Fibroblast of skin of left quadriceps (primary cell): ENCODE data around the gene PPP4R3A.
"Not testable (repeated sequence)": the region's sequence is repeated elsewhere in the genome, so short reads cannot be mapped to it uniquely, and the experiment has no call there.

Source experiments
- DNase-seq, 2 experiments: peaks; one replicate each; pipeline ENCODE4 v3.0.0-alpha.2; 2013; ENCODE audit warnings: low read depth in 2 of 2

PPP4R3A gene

GRCh38 chr14:91503000-91503504, 7.1 kb downstream of the PPP4R3A start:
- DNase-seq: no peak

GRCh38 chr14:91501951-91502930, 7.9 kb downstream of the PPP4R3A start:
- DNase-seq: no peak

GRCh38 chr14:91501348-91501747, 8.8 kb downstream of the PPP4R3A start:
- DNase-seq: no peak

- no peak for DNase-seq
Measured at GRCh38 chr14:91496790-91497189, 13.3 kb downstream of the PPP4R3A start.

DNA sequence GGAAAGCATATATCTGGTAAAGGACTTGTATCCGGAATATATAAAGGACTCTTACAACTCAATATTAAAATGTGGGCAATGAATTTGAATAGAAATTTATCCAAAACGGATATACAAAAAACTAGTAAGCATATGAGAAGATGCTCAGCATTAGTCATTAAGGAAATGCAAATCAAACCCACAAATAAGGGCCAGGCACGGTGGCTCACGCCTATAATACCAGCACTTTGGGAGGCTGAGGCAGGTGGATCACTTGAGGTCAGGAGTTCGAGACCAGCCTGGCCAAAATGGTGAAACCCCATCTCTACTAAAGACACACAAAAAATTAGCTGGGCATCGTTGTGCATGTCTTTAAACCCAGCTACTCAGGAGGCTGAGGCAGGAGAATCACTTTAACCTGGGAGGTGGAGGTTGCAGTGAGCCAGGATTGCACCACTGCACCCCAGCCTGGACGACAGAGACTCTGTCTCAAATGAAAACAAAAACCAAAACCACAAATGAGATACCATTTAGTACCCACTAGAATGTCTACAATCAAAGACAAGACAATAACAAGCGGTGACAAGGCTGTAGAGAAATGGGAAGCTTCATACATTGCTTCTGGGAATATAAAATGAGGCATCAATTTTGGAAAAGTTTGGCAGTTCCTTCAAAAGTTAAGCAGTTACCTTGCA, 15.6 kb downstream of the PPP4R3A start:
- not testable (repeated sequence) for DNase-seq

GRCh38 chr14:91493169-91493568, 16.9 kb downstream of the PPP4R3A start:
- DNase-seq: no peak

DNA sequence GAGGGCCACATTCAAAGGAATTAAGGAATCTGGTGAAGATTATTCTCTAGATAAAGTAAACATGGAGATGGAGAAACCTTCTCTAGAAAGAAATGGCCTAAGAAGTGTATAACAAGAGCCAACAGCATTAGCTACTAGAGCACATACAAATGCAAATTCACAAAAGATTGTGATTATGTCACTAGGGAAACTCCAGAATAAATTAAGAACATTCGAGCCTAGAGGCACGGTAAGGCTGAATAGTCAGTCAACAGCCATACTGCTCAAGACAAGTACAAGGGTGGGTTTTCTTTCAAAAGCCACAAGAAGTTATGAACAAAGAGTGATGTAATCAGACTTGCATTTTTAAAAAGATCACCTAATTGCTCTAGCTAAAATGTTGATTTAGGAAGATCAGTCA, 25.4 kb downstream of the PPP4R3A start:
- DNase-seq: no peak

DNA sequence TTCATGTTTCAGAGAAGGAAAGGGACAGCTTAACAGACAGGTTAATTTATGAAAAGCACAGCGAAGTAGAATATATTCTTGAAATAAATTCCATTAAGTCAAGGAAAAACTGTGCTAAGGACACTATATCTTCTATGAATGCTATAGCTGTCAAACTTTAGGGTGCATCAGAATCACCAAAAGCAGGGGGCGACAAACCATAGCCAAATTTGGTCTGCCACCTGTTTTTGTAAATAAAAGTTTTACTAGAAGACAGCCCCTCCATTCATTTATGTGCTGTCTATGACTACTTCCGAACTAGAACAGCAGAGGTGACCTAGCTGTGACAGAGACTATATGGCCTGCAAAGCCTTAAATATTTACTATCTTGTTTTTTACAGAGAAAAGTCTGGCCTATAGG, 25.9 kb downstream of the PPP4R3A start:
- DNase-seq: no peak

- no peak for DNase-seq
Measured at GRCh38 chr14:91482263-91483013, 27.7 kb downstream of the PPP4R3A start.

GRCh38 chr14:91477388-91477787, 32.7 kb downstream of the PPP4R3A start:
- no peak for DNase-seq

DNA sequence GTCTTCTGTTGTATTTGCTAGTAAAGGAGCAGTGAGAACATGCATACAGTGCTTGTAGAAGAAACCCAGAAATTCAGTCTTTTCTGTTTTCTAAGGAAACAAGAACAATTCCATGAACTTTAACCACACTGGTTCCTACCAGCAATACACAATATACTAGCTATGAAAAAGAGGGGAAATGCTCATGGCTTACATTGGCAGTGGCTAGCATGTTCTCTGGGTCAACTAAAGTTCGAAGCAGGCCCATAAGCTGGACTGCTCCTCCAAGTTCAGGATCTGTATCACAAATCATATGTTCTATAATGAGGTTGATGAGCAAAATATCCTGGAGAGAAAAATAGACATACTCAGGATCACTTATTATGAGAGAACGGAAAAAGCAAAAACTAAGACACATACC, 37.1 kb downstream of the PPP4R3A start:
- DNase-seq: no peak

DNA sequence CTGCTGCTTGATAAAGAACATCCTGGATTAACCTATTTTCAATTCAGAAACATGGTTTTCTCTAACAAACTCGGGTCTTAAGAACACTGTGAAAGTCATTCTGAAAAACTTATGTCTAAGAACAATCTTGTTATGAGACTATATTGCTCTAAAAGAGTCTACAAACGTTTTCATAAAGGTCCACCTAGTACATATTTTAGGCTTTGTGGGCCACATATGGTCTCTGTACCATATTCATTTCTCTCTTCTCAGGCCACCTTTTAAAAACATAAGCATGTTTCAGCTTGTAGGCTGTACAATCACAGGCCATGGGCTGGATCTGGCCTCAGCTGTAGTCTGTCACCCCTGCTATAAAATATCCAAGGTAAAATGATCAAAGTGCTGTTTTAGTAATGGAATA, 39.9 kb downstream of the PPP4R3A start:
- DNase-seq: no peak

GRCh38 chr14:91466192-91466591, 43.9 kb downstream of the PPP4R3A start:
- no peak for DNase-seq

DNA sequence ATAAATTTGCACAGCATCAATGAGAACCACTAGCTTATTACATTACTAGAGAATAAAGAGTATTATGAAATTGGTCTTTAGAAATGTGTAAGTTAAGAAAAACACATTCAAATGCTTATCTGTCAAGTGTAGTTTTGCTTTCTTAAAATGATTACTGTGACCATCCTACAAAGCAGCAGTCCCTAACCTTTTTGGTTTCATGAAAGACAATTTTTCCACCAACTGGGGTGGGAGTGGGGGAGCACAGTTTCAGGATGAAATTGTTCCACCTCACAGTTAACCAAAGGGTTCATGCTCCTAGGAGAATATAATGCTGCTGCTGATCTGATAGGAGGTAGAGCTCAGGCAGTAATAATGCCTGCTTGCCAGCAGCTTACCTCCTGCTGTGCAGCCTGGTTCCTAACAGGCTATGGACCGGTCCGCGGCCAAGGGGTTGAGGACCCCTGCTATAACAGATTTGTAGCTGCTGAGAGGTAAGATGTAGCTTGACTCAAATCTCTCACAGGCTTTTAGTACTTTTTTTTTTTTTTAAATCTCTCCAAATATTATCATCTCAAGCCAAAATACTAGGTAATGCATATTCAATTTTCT, 45.4 kb downstream of the PPP4R3A start:
- DNase-seq: no peak

GRCh38 chr14:91458612-91459011, 51.5 kb downstream of the PPP4R3A start:
- no peak for DNase-seq

GRCh38 chr14:91456283-91456682, 53.8 kb downstream of the PPP4R3A start:
- DNase-seq: no peak

DNA sequence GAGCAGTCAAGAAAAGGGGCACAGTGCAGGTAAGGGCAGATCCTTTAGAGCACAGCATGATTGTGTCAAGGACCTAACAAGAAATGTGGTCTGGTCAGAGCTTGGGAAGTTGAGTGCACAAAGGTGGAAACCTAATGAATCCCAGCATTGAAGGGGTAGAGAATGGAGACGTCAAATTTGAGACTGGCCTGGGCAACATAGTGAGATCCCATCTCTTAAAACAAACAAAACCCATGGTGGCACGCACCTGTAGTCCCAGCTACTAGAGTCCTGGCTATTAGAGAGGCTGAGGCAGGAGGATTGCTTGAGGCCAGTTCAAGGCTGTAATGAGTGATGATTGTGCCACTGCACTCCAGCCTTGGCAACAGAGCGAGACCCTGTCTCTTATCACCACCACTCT, 55.5 kb downstream of the PPP4R3A start:
- no peak for DNase-seq

GRCh38 chr14:91454155-91454554, 56.0 kb downstream of the PPP4R3A start:
- no peak for DNase-seq

- no peak for DNase-seq
Measured at GRCh38 chr14:91453744-91454143, 56.4 kb downstream of the PPP4R3A start.

DNA sequence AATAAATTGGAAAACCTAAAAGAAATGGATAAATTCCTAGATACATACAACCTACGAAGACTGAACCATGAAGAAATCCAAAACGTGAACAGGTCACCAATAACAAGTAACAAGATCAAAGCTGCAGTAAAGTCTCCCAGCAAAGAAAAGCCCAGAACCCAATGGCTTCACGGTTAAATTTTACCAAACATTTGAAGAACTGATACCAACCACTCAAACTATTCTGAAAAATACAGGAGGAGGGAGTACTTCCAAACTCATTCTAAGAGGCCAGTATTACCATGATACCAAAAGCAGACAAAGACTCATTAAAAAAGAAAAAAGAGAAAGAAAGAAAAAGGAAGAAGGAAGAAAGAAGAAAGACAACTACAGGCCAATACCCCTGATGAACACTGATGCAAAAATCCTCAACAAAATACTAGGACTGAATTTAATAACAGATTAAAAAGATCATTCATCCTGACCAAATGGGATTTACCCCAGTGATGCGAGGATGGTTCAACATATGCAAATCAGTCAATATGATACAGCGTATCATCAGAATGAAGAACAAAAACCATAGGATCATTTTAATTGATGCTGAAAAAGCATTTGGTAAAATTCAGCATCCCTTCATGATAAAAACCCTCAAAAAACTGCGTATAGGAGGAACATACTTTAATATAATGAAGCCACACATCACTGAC, 65.6 kb downstream of the PPP4R3A start:
- DNase-seq: no peak

GRCh38 chr14:91439345-91439744, 70.8 kb downstream of the PPP4R3A start:
- DNase-seq: no peak
